Suppressor macrophage (primary cell): ENCODE measurements around the gene CCL20.

Experiments
- DNase-seq, 4 experiments: peaks; one replicate each; pipeline ENCODE4 v3.0.0-alpha.2; 2020 to 2022

The CCL20 gene

GRCh38 chr2:227804975-227805374 lies 8.7 kb upstream of the CCL20 start:
- peak in 1 of 4 experiments; percentile 4 for DNase-seq

GRCh38 chr2:227805578-227805977 lies 8.1 kb upstream of the CCL20 start:
- DNase-seq = peak; percentile 24 to 74 (median 72)

DNA sequence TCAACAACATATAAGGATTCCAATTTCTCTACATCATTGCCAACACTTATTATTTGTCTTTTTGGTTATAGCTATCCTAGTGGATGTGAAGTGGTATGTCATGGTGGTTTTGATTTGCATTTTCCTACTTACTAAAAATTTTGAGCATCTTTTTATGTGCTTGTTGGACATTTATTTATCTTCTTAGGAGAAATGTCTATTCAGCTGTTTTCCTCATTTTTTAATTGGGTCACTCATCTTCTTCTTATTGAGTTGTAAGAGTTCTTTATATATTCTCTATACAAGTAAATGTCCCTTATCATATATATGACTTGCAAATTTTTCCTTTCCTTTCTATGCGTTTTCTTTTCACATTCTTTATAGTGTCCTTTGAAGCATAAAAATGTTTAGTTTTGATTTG lies 4.7 kb upstream of the CCL20 start:
- no peak for DNase-seq

DNA sequence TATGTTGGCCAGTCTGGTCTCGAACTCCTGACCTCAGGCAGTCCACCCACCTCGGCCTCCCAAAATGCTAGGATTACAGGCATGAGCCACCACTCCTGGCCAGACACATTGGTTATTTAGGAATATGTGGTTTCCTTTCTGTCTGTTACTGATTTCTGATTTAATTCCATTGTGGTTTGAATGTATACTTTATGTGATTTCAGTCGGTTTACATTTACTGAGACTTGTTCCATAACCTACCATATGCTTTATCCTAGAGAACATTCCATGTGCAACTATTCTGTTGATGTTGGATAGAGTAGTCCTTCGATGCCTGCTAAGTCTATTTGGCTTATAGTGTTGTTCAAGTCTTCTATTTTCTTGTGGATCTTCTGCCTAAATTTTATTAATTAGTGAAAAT lies 1.6 kb upstream of the CCL20 start:
- no peak for DNase-seq

DNA sequence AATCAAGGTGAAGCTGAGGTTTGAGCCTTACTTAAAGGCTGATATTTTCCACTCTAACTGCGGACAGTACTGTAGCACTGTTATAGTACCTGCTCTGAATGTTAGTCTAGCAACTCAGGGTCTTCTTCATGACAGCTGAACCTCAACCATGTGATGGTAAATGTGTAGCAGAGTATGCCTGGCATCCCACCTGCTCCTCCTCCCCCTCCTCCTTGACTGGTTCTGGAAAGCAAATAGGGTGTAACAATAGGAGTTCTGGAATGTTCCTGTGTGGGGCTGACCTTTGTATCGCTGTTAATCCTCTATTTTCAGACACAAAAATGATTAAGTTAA lies 447 bp upstream of the CCL20 start:
- no peak for DNase-seq

GRCh38 chr2:227815066-227815465 lies 1.4 kb downstream of the CCL20 start:
- no peak for DNase-seq

DNA sequence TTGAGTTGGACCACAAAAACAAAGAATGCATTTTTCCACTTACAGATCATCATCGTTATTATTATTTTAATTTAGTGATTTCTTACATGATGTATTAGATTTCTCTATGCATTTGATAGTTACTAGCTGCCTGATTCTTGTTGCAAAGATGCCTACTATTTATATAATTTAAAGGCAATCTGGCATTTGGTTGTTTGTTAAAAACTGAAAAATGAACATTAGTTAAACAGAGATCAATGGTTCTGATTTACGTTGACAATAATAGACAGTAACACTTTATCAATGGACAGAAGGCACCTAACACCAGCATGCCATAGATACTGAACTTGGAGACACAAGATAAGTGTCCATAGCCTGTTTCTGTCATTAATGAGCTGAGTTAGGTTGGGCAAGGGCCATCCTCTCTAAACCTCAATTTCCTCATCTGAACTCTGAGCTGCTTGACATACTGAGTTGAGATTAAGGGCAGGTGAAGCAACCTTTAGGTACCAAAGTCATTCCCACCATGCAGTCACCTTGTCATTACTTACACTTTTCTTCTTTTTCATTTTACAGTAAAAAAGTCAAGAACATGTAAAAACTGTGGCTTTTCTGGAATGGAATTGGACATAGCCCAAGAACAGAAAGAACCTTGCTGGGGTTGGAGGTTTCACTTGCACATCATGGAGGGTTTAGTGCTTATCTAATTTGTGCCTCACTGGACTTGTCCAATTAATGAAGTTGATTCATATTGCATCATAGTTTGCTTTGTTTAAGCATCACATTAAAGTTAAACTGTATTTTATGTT lies 3.1 kb downstream of the CCL20 start:
- DNase-seq = peak in 3 of 4 experiments; percentile 20 to 35 (median 21)

DNA sequence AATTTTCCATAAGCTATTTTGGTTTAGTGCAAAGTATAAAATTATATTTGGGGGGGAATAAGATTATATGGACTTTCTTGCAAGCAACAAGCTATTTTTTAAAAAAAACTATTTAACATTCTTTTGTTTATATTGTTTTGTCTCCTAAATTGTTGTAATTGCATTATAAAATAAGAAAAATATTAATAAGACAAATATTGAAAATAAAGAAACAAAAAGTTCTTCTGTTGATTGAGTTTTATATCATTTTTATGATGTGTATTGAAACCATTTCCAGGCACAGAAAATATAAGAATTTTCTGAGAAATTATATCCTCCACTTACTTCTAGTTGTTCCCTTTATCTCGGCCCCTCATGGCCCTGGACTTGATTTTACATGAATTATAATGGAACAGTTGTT lies 3.7 kb downstream of the CCL20 start:
- no peak for DNase-seq

DNA sequence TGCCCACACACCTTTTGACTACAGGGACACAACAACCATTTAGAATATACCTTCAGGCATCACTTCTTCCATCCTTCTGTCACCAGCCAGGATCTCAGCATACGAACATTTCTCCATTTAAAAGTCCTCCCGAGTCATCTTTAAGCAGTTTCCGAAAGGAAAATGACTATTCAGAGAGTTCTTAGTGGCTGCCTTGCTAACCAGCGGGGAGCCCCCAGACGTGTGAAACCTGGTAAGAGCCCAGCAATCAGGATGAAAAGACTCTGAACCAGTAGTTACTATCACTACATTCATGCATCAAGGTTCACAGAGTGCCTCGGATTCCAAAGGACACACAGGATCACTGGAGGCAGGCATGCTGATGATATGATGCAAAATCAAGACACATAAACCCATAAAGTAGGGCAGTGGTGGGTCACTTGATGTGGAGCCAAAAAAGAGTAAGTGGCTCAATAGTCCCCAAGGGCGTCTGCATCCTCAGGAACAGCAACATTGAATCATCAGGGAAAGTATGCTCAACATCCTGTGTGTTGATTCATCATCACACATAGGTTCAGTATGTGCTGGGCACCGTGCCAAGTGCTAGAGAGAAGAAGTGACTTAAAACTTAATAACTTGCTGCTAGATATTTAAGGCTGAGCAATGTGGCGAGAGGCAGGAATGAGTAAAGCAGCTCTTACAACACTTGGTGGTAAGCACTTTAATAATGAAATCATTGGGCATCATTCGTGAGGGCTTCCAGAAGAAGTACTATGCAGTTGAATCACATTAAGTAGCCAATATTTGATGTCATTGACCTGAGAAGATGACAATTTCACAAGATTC lies 4.4 kb downstream of the CCL20 start:
- DNase-seq = peak; percentile 89 to 99 (median 96)

DNA sequence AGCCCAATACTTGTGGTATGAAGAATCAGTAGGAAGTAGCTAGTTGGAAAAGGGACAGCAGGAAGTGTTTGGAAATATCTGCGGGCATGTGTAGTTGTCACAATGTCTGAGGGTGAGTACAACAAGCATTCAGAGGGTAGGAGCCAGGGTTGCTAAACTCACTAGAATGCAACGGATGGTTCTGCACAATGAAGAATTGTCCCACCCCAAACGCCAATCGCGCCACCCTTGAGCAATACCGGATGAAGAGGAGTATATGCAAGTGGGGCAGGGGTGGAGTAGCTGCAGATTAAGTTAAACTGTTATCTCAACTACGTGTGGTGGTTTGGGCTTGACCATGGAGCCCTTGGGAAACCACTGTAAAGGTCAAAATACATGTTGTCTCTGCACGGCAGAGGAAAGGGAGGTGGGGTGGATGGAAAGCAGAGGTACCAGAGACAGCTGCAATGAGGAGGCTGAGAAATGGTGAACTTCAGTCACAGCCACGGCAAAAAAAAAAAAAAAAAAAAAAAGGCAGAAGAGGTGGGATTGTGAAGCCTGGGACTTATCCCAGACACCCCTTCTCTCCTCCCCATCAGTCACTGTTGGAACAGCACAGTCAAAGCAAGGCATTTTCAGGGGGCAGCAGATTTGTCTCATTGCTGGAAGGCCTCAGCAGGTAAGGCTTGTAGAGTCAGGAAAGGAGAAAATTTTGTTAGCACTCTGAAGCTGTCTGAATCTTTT lies 5.2 kb downstream of the CCL20 start:
- DNase-seq = peak in 3 of 4 experiments; percentile 86 to 93 (median 86)

DNA sequence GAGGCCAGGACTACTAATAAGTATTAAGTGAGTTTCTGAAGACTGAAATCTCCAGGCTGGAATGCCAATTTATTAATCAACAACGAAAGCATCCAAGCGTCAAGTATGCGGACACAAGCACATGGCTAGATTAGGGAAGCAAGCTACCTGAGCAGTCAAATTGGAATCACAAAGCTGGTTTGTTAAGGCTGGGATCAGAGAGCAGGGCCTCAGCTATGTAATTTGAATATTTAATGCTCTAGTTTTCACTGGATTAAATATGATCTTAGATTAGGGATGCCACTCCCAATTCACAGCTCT lies 5.7 kb downstream of the CCL20 start:
- DNase-seq = no peak

GRCh38 chr2:227821043-227821942 lies 7.7 kb downstream of the CCL20 start:
- DNase-seq = peak in 1 of 4 experiments; percentile 35

DNA sequence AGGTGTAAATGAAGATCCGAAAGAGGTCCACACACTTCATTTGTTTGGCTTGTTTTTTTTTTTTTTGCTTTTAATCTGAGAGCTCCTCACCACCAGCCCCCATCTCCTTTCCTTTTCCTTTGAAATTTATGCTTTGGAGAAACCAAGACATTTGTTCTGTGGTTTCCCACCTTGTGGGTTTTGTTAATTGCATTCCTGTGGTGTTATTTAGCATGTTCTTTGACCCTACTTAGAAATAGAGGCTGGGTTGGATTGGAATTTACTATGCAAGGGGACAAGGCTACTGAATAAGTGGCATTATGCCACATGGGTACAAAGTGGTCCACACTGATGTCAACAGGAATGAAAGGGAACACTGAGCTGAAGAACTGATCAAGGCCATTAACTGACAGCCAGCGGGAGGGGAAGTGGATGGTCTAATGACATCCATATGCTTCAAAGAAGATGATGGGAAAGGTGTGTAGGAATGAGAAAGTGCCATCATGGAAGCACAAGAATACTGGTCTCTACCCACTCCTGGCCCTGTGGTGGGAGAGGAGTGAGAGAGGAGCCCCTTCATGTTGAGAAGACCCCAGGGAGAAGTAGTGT lies 8.9 kb downstream of the CCL20 start:
- no peak for DNase-seq

DNA sequence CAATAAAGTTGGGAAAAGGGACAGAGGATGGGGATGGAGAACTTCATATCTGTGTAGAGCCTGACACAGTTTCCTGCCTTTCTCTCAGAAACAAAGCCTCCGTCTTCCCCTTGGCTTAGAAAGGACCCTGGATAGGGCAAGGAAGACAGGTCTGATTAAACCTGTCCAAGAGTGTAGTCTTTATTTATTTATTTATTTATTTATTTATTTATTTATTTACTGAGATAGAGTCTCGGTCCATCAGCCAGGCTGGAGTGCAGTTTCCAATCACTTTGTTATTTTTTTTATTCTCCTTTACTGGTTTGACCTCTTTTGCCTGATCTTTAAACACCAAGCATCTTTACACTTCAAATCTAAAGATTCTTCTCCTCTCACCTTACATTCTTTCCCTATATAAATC lies 10.3 kb downstream of the CCL20 start:
- DNase-seq = no peak

DNA sequence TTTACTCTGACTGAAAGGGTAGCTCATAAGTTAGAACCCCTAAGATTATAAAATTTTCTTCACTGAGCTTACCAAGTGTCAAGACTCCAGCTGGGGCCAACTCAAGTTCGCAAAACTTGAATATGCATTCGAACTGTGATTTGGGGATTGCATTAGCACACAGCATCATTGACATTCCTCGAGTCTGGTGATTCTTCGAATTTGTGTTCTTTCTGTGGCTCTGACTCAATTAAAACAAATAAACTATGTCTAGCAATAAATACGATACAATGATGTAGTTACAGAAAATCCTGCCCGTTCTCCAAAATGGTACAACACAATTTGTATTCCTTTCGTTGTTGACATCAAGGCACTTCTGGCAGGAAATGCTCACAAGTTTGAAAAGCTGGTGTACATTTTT lies 11.1 kb downstream of the CCL20 start:
- DNase-seq = no peak

- DNase-seq = no peak
Observed at GRCh38 chr2:227826019-227826521, 12.4 kb downstream of the CCL20 start.

- DNase-seq = no peak
Observed at GRCh38 chr2:227826563-227826962, 12.9 kb downstream of the CCL20 start.

- DNase-seq = peak in 3 of 4 experiments; percentile 17 to 50 (median 21)
Observed at GRCh38 chr2:227827143-227827542, 13.5 kb downstream of the CCL20 start.

GRCh38 chr2:227828477-227828912 lies 14.9 kb downstream of the CCL20 start:
- DNase-seq = no peak

DNA sequence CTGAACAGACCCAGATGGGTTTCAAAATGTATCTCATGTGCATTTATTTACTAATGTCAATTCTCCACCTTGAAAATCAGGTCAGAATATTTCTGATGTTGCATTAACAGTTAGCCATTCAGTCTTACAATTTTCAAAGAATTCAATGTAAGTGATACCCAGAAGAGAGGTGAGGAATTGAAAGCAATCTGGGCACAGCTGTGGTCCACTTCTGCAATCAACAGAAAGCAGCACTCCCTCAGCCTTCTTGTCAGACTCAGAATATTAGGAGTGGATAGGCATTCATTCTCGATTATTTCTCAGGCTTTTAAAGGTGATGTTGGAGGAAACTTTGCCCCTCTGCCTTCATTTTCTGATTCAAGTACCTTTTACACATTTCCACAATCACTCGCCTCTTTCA lies 15.7 kb downstream of the CCL20 start:
- DNase-seq = no peak

DNA sequence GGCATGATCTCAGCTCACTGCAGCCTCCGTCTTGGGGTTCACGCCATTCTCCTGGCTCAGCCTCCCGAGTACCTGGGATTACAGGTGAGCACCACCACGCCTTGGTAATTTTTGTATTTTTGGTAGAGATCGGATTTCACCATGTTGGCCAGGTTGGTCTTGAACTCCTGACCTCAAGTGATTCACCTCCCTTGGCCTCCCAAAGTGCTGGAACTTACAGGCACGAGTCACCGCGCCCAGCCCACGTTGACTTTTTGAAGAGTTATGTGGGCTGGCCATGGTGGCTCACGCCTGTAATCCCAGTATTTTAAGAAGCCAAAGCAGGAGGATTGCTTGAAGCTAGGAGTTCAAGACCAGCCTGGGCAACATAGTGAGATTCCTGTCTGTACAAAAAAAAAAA lies 20.8 kb downstream of the CCL20 start:
- DNase-seq = no peak
